GM19397 (cell line): ENCODE data around the gene NCKAP5L.
"Not testable (repeated sequence)": the region's sequence is repeated elsewhere in the genome, so short reads cannot be mapped to it uniquely, and the experiment has no call there.

Experiments
- ATAC-seq: cut with Tn5 transposase; IDR thresholded peaks from one replicate; pipeline ENCODE4 v1.9.1; 2021; ENCODE audit warnings: mild to moderate bottlenecking, moderate library complexity; ENCODE audit not compliant: unreplicated experiment

The NCKAP5L gene

DNA sequence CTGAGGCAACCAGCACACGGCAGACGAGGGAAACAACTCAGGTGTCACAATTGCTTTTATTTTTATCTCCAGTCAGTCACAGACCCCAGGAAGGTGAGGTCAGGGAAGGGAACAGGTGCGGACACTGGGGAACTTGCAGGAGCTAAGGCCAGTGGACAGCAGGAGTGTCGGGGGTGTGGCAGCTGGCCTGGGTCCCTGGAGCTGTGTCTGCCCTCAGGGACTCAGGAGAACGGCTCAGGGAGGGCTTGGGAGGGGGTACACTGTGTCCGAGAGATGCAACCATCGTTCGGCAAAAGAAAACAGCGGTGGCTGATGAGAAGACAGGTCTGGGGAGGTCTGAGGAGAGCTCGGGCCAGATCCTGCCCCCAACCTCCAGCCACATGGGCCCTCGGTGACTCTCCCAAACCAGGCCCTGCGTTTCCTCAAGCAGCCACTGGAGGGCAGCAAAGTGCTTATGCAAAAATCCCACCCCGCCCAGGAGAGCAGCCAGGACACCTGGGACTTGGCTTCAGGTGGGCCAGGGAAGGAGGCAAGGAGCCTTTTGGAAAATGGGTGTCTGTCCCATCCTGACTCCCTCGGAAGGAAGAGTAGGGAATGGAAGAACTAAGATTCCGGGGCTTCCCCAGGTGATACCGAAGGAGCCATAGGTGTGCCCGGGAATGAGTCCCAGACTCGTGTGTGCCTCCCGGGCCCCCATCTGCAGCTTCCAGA, 38.8 kb upstream of the NCKAP5L start:
- no peak for ATAC-seq

DNA sequence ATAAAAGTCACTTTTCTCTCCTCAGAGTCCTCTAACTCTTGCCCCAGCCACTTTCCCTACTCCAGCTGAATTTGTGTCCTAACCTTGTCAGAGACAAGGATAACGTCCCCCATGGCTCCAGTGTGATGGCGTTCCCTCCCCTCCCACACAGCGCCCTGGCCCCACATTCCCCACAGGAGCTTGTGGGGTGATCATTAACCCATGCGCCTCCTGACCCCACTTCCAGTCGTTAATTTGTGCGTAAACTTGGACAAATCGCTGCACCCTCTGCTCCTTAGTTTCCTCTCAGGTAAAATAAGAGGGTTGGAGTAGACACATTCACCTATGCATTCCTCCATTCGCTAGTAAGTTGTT, 37.5 kb upstream of the NCKAP5L start:
- ATAC-seq, result no peak

DNA sequence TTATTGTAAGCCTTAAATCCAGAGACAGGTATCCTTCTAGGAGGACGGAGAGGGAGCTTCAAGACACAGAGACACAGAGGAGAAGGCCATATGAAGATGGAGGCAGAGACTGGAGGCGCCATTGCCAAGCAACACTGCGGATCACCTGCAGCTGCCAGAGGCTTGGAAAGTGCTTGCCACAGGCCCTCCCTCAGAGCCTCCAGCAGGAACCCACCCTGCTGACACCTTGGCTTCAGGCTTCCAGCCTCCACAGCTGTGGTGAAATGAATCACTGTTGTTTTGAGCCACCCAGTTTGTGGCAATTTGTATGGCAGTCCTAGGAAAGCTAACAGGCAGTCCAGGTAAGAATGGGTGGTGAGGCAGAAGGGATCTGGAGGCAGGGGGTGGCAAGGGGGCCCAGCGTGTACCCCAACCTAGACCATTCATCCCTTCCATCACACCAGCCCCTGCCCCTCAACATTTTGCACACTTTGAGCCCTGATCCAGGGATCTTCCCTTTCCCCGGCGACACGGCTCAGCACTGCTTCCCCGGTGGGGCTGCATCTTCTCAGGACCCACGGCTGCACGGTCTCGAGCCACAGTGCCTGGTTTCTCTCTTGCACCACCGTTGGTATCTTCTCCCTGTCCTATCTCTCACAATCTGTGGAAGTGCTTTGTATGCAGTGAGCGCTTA, 37.0 kb upstream of the NCKAP5L start:
- ATAC-seq, result no peak

DNA sequence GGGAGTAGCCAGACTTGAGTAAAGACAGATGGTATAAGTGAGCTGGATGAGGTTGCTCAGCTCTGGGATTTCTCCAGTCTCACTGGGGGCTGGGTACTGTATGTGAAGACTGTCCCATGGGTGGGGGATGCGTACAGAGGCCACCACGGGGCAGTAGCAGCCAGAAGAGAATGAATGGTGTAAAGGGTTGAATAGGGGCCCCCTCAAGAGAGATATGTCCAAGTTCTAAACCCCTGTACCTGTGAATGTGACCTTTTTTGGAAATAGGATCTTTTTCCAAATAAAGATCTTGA, 36.5 kb upstream of the NCKAP5L start:
- ATAC-seq, result no peak

DNA sequence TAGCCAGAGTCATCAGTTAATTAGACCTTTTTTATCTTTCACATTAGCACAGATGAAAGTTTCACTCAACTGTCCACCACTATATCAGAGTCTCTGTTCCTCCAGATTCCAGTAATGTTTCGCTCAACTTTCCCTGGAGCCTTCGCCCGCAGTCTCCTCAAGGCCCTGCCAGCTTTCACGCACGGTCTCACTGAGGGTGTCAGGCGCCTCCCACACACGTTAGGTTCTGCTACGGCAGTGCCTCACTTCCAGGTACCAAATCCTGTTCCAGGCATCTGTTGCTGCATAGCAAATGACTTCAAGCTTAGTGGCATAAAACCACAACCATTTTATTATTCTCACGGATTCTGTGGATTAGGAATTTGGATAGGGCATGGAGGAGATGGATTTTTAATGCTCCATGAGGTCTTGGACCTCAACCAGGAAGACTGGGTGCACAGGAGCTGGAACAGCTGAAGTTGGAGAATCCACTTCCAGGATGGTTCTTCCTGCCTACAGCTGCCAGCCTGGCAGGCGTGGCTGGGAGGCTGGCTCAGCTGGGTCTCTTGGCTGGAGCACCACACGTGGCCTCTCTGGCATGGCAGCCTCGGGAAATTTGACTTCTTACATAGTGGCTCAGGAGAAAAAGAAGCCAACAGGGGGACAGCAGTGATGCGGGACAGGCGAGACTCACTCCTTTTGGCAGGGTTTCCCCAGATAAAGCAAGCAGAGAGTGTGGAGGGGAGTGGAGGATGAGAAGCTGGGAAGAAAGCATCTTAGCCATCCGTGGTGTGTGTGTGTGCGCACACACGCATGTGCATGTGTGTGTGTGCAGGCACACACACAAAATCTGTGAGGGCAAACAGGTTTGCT, 36.0 kb upstream of the NCKAP5L start:
- no peak for ATAC-seq

DNA sequence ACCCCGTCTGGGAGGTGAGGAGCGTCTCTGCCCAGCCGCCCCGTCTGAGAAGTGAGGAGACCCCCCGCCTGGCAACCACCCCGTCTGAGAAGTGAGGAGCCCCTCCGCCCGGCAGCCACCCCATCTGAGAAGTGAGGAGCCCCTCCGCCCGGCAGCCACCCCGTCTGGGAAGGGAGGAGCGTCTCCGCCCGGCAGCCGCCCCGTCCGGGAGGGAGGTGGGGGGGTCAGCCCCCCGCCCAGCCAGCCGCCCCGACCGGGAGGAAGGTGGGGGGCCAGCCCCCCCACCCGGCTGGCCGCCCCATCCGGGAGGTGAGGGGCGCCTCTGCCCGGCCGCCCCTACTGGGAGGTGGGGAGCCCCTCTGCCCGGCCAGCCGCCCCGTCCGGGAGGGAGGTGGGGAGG, 32.7 kb upstream of the NCKAP5L start:
- not testable (repeated sequence) for ATAC-seq

DNA sequence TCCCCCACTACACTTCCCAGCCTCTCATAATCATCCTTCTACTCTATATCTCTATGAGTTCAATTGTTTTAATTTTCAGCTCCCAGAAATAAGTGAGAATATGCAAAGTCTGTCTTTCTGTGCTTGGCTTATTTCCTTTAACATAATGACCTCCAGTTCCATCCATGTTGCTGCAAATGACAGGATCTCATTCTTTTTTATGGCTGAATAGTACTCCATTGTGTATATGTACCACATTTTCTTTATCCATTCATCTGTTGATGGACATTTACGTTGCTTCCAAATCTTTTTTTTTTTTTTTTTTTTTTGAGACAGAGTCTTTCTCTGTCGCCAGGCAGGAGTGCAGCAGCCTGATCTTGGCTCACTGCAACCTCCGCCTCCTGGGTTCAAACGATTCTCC, 27.7 kb upstream of the NCKAP5L start:
- not testable (repeated sequence) for ATAC-seq

DNA sequence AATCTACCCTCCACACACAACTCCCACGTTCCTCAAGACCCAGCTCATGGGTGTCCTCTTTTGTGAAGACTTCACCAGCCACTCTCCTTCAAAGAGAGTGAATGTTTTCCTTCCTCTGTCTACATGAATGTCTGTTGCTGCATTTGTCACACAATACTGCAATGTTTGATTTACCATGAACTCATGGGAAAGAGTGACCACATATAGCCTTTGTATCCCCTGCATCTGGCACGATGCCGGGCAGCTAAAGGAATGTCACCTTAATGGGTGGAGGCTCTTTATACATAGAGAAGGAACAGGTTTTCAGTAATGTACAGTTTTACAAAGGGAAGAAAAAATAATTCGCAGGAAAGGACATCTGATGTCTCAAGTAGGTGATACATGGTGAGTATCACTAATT, 26.8 kb upstream of the NCKAP5L start:
- ATAC-seq, result no peak

DNA sequence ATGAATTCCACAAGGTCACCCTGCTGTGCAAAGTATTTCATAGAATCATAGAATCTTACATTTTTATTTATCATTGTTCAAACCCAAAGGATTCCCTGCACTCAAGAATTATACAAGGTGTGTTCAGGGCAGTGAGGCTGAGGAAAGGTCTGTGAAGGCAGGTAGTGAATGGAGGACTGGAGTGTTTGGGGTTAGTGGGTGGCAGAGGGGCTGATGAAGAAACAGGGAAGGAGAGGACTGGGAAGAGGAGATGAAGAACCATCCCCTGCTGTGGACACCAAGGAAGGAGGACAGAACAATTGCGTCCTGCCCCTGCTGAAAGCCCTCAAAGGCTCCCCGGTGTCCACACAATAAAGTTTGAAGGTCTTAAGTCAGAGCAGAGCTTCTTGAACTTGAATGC, 25.5 kb upstream of the NCKAP5L start:
- no peak for ATAC-seq

DNA sequence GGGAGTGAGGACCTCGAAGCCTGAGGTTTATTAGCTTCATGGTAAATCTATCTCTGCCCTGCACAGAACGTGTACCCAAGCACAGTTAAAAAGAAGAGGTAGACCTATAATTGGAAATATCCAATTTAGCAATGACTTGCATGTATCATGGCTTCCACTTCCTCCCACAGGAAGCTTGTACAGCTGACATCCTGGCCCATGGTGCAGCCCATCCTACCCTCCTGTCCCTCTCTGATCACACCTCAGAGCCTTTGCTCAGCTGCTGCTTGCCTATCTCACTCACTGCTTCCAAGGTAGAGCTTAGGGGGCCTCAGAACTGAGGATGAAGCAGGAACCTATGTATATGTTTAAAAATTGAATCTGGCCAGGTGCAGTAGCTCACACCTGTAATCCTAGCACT, 18.9 kb upstream of the NCKAP5L start:
- no peak for ATAC-seq

DNA sequence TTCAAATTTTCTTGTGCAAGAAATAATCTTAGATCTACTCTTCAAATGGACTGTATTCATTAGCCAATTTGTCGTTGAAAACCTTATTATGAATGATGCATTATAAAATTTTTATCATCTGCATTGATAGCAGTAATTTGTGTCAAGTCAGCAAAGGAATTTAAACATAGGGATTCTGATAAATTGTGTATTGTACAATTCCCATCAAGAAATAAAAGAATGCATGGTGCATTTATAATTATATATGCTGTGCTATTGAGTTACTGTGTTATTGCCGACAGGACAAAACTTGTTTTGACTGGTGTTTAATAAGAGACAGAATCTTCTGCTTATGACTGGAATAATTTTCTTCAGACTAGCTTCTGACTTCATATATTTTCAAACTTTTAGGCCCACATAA, 17.8 kb upstream of the NCKAP5L start:
- no peak for ATAC-seq

DNA sequence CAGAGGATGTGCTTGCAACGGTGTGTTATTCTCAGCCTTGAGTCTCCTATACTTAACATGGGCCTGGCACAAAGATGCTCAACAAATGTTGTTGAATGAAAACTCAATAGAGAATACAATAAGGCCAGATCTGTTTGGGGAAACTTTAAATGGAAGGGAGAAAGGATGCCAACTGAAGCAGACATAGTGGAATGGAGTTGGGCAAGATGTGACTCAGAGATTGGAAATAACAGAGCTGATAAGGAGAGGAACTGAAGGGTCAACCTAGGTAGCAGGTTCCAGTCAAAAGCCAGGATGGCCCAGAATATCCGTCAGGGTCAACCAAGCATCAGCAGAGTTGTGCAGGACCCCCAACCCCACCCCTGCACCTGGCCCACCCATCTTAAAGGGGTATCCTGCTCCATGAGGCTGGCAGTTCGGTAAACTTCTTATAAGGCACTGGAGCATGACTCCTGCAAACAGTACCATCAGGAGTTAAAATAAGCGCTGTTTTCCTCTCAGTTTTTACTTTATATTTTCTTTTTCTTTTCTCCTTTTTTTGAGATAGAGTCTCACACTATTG, 15.7 kb upstream of the NCKAP5L start:
- ATAC-seq, result no peak

DNA sequence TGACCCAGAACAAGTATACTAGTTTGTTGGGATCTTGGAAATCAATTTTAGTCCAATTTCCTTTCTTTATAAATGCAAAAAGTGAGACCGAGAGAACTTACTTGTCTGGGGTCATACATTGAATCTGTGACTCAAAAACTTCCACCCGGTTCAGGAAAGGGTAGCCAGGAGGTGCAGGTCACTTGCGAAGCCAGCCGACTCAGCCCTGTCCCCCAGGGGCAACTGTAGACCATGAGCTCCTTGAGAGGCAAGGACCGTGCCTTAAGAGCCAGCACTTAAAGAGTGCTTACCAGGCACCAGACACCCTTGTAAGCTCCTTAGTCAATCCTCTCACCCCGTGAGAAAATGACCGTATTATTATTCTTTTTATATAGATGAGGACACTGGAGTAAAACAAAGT, 15.2 kb upstream of the NCKAP5L start:
- ATAC-seq, result no peak

DNA sequence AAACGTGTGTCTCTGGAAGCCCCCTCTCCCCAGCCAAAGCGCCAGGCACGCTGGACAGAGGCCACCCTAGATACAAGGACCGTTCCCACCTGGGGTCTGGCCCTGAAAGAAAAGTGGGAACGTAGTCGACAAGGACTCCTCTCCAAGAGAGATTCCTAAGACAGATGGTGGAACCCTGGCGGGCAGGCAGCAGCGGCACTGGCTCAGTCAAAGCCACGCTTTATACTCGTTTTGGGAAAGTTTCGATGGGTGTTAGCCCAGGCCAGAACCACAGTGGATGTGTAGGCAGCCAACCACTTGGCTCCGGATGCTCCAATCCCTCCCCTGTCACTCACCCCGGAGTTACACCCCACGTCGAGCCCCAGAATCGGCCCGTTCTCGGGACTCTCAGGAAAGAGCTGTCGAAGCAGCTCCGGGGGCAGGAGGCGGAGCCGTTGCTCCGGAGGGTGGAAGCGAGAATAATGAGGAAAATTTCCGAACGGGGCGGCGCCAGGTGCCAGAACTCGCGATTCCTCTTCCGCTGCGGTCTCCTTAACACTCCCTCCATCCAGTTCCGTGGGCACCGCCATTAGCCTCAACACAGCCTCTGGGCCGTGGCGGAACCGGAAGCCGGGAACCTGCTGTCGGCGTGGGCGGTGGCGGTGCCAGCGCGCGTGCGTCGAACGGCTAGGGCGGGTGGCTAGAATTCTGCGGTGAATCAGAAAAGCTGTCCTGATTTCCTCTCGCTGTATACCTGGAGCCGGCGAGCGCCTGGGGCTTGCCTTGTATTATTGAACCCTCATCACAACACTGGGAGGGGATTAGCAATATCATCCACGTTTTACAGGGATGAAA, 14.5 kb upstream of the NCKAP5L start, which contains the start of gene BCDIN3D:
Gene BCDIN3D, minus strand, starts transcription at position 588 of the 834 bp plus-strand sequence. Its CDS starts 19 bp downstream, at position 569.
- peak; percentile 85 for ATAC-seq

DNA sequence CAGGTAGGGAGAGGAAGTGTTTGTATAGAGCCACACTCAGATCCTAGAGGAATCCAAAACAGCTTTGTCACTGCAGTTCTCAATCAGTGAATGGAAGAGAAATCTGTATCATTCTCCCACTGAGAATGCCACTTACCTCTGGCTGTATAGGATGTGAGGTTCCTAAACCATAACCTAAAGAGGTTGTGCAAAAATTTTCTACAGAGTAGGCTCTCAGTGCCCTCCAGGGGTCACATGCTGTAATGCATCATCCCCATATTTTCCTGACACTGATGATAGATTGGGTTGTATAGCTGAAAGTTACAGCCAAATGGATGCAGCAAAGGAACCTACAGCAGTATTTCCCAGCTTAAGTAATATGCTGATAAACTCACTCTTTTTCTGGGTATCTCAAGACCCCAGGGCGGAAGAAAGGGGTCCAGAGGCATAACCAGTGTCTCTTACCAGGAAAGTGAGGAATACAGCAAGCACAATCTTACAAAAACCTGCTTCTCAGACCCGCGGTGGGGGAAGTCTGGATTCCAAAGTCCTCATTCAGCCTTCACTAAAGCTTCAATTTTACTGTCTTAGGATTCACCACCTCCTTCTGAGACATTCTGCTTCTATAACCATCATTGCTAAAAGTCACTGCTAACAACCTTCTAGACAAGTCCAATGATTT, 10.9 kb upstream of the NCKAP5L start:
- no peak for ATAC-seq

DNA sequence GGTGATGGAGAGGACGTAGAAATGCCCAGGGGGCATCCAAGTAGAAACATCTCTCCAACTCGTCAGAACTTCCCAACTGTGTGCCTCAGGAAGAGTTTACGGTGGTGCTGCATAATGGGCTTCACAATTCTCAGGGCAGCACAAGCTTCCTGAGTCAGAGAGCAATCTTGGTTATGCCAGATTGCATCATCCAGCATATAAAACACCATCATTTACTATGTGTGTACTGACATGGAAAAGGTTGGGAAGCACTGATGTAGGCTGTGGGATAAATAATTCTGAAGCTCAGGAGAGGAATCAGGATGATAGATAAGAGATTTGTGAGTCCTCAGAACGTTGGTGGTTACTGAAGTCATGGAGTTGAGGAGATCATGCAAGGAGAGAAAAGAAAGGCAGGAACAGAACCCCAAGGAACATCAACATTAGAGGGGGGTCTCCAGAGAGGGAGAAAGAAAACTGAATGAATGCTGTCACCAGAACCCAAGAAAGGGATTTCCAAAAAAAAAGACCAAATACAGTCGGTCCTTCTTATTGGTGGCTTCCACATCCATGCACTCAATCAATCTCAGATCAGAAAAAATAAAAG, 4.7 kb upstream of the NCKAP5L start:
- no peak for ATAC-seq

DNA sequence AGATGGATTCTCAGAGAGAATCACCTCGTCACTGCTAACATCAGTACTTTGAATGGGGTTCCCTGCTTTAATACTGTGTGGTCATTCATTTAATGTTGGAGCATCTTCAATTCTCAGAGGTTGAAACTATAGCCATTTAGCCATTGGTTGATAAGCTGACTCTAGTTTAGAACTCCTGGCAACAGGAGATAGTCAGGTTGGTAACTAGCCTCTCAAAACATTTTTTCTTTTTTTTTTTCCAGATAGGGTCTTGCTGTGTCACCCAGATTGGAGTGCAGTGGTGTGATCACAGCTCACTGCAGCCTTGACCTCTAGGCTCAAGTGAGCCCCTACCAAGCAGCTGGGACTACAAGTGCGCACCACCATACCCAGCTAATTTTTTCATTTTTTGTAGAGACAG, 3.5 kb upstream of the NCKAP5L start:
- ATAC-seq, result no peak

DNA sequence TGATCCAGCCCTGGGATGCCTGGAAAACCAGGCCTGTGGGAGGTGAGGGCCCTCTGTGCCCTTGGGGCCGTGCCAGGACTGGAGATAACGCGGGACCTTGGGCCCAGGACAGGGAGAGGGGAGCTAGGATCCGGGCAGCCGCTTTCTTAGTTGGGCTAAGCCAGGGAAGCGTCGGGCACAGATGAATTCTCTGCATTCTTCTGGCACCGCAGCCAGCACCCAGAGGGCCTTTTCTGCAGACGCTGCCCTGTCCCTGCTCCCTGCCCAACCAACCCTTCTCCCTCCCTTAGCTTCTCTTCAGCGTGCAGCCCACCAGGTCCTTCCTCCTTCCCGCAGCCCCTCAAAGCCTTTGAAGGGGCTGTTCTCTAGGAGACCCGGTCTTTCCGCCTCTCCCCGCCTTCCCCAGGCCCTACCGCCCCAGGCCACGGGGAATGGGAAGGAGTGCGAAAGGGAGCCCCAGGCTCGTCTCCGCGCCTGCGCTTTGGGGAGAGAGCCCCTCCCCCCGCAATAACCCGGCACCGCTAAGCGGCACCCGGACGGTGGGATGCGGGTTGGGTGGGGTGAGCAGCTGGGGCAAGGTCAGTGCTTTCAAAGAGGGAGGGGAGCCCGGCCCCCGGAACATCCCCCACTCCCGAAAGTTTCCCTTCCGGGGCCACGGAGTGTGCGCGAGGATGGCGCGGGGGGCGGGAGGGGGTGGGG, 663 bp downstream of the NCKAP5L start:
- peak; percentile 18 for ATAC-seq

DNA sequence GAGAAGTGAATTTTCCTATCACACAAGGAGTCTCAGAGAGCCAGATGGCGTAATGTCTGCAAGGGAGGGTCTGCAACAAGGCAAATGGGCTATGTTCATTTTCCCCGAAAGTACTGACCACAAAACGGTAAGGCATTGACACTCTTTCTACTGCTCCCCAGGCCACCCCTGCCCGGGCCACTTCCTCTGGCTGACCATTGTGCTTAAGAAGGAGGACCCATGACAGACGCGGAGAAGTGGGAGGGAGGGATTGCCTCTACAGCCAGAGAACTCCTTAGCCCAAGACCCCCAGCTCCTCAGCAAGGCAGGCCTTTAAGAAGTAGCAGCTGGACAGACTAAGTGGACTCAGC, 1.2 kb downstream of the NCKAP5L start:
- ATAC-seq, result no peak
